Ovary (tissue), 9 donors: ENCODE results near the gene MYH4. TPM values are rescaled to one million over a fixed set of nuclear protein-coding genes. Genes with fewer than 3 reads are reported as not detected.

Experiments
- DNase-seq, 5 donors: peaks; one replicate each; pipeline ENCODE4 v3.0.0-alpha.2; 2019 to 2020
- H3K27ac ChIP-seq, 2 donors: fragments of 200-600 bp; one replicate each; pipeline versions ENCODE4 v1.5.1 to v1.8.0; 2019 to 2022
- H3K27me3 ChIP-seq: fragments of 200-600 bp; one replicate; pipeline ENCODE4 v1.8.0; 2022
- H3K36me3 ChIP-seq: fragments of 200-600 bp; sonication (generic); one replicate; pipeline ENCODE4 v1.5.1; 2019
- H3K4me1 ChIP-seq: one replicate; pipeline ENCODE4 v1.8.1; 2013; ENCODE audit warnings: mild to moderate bottlenecking, moderate library complexity; ENCODE audit not compliant: insufficient read depth
- H3K4me3 ChIP-seq: fragments of 200-600 bp; sonication (generic); one replicate; pipeline ENCODE4 v1.5.1; 2017
- H3K9me3 ChIP-seq, 2 donors: fragments of 200-600 bp in 1 of 2; sonication (generic) in 1 of 2; one replicate each; pipeline versions ENCODE4 v1.5.1 to v1.8.1; 2013 to 2019; ENCODE audit warnings: mild to moderate bottlenecking in 1 of 2, moderate library complexity in 1 of 2
- CTCF ChIP-seq, 3 donors: fragments of 450-650 bp in 2 of 3; fragments of 200-600 bp in 1 of 3; IDR thresholded peaks; one replicate each; pipeline versions ENCODE4 v1.5.1 to v1.8.0; 2016 to 2022; ENCODE audit warnings: antibody characterized with exemption in 3 of 3, mild to moderate bottlenecking in 1 of 3
- EP300 ChIP-seq: sonication (generic); formaldehyde crosslinking; IDR thresholded peaks from one replicate; pipeline ENCODE4 v1.6.1; 2017; ENCODE audit warnings: antibody characterized with exemption
- POLR2A ChIP-seq: fragments of 450-650 bp; IDR thresholded peaks from one replicate; pipeline ENCODE4 v1.6.1; 2017; ENCODE audit warnings: antibody characterized with exemption, mild to moderate bottlenecking, moderate library complexity
- WGBS, 3 donors: extraction: QIAGEN DNeasy Blood & Tissue Kit in 1 of 3; methylation state at CpG; one replicate each; pipeline versions ENCODE4 v1.1.5 to v1.1.7; 2013 to 2017; 5-methylcytosine and 5-hydroxymethylcytosine counted together
- intact Hi-C, 4 donors: fragments of 100-400 bp; cut with DNase I; formaldehyde crosslinking; loops; one replicate each; pipeline versions ENCODE4 v1.11.0 to v1.15.1; 2022 to 2023
- polyA plus RNA-seq, 2 donors: library from polyadenylated mRNA; stranded (reverse); fragments of 200-250 nt in 1 of 2; fragments of 350-450 nt in 1 of 2; fragmentation: Illumina TruSeq in 1 of 2; extraction: RNeasy Lipid Tissue Mini Kit (QIAGEN cat#74804) in 1 of 2; gene quantifications; one replicate each; pipeline ENCODE4 v1.2.3, GENCODE V29; 2013 to 2014
- total RNA-seq, 7 donors: library from RNA; depleted of rRNA in 2 of 7; stranded (reverse); fragments of >200 nt in 2 of 7; fragmentation: NEBNext Ultra II Directional in 3 of 7; extraction: Animal tissue kit (Norgen Biotek cat#: 25700) in 3 of 7; gene quantifications; one replicate each; pipeline versions ENCODE4 v1.1.0 to v1.2.4, GENCODE V29; 2016 to 2023
- donor health status: DM: no; HTN: no; CAD: no; lungs with moderate emphysema.
- donor health status: DM: no; HTN: no; CAD: no.
- donor health status: Bipolar disorder and iron deficiency.
- donor health status: DM: yes; HTN: yes; CAD: no.
- donor health status: DM: no; HTN: no; CAD: no.
- donor health status: DM: yes; HTN: yes; CAD: no.

Gene MYH4
- total and polyA plus RNA-seq, 9 donors, result not detected

- no peak for DNase-seq
- Histone ChIP-seq H3K36me3 (no peaks in the 10 kb centered on the region), H3K27ac (no peak overlapping the region), H3K27me3 (no peaks in the 10 kb centered on the region), H3K4me3 (no peak overlapping the region), H3K4me1 (no peaks in the 10 kb centered on the region), H3K9me3 (no peaks in the 10 kb centered on the region)
- TF ChIP-seq EP300 (no peak), CTCF (IDR thresholded peaks at IDR 0.05) (no peak), POLR2A (no peak)
- intact Hi-C loops, result no loop called here
- 67 to 79% (median 69%) methylated on average over 1 of the region's 1 CpG for WGBS, 3 donors
These were observed 8.3 kb upstream of the MYH4 start for GRCh38 chr17:10477701-10478100.

- H3K4me1 ChIP-seq, result no peaks in the 10 kb centered on the region
- no peaks in the 10 kb centered on the region for H3K36me3 ChIP-seq
- H3K4me3 ChIP-seq, result no peak overlapping the region
- 51 to 67% (median 60%) methylated on average over 4 of the region's 4 CpGs for WGBS, 3 donors
- TF ChIP-seq CTCF (IDR thresholded peaks at IDR 0.05) (no peak), EP300 (no peak), POLR2A (no peak)
- no peaks in the 10 kb centered on the region for H3K27me3 ChIP-seq
- no peak overlapping the region for H3K27ac ChIP-seq
- H3K9me3 ChIP-seq, result no peaks in the 10 kb centered on the region
- DNase-seq, result no peak
- intact Hi-C loops, result no loop called here
These were observed 5.2 kb upstream of the MYH4 start for GRCh38 chr17:10474536-10474935.

- WGBS, 3 donors, result 96 to 98% (median 97%) methylated on average over 1 of the region's 1 CpG
- DNase-seq, result no peak
- no peaks in the 10 kb centered on the region for H3K27me3 ChIP-seq
- no peaks in the 10 kb centered on the region for H3K9me3 ChIP-seq
- no peak overlapping the region for H3K4me3 ChIP-seq
- no peak overlapping the region for H3K27ac ChIP-seq
- no peak for TF ChIP-seq CTCF (IDR thresholded peaks at IDR 0.05)
- no peak for TF ChIP-seq EP300
- TF ChIP-seq POLR2A, result no peak
- intact Hi-C loops, result no loop called here
- H3K4me1 ChIP-seq, result no peaks in the 10 kb centered on the region
- H3K36me3 ChIP-seq, result no peaks in the 10 kb centered on the region
These were observed 2.5 kb upstream of the MYH4 start for GRCh38 chr17:10471858-10472257.

- Histone ChIP-seq H3K4me1 (no peaks in the 10 kb centered on the region), H3K9me3 (no peaks in the 10 kb centered on the region), H3K4me3 (no peak overlapping the region), H3K27me3 (no peaks in the 10 kb centered on the region), H3K36me3 (no peaks in the 10 kb centered on the region), H3K27ac (no peak overlapping the region)
- DNase-seq, result no peak
- intact Hi-C loops, result no loop called here
- TF ChIP-seq EP300 (no peak), CTCF (IDR thresholded peaks at IDR 0.05) (no peak), POLR2A (no peak)
- WGBS, 3 donors, result 85 to 88% (median 87%) methylated on average over 4 of the region's 4 CpGs
These were observed 6.0 kb downstream of the MYH4 start for GRCh38 chr17:10463402-10463801.

GRCh38 chr17:10460062-10460461, 9.3 kb downstream of the MYH4 start:
- H3K27ac ChIP-seq, result no peak overlapping the region
- no peaks in the 10 kb centered on the region for H3K9me3 ChIP-seq
- no peaks in the 10 kb centered on the region for H3K27me3 ChIP-seq
- WGBS, 3 donors, result 77 to 86% (median 86%) methylated on average over 4 of the region's 4 CpGs
- intact Hi-C loops, result no loop called here
- TF ChIP-seq EP300 (no peak), CTCF (IDR thresholded peaks at IDR 0.05) (no peak), POLR2A (no peak)
- no peak for DNase-seq
- no peak overlapping the region for H3K4me3 ChIP-seq
- H3K36me3 ChIP-seq, result no peaks in the 10 kb centered on the region
- H3K4me1 ChIP-seq, result no peaks in the 10 kb centered on the region
